Measurements from ENCODE around the gene LAD1.

The LAD1 gene

DNA sequence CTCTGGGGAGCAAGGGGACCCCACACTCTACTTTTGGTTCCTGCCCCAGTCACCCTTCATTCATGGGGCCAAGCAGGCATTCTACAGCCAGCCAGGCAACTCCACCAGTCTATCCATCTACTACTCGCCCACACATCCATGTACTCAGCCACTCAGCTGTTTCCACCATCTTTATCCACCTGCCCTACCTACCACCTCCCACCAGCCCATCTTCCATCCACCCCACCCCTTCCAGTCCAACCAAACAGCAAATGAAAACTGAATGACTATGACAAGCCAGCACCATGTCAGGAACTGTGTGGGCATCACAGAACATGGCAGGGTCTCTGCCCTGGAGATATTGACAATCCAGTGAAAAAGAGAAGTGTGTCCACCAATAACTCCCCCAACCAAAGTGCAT is 7.9 kb downstream of the LAD1 start:
- DNase-seq: no peak

DNA sequence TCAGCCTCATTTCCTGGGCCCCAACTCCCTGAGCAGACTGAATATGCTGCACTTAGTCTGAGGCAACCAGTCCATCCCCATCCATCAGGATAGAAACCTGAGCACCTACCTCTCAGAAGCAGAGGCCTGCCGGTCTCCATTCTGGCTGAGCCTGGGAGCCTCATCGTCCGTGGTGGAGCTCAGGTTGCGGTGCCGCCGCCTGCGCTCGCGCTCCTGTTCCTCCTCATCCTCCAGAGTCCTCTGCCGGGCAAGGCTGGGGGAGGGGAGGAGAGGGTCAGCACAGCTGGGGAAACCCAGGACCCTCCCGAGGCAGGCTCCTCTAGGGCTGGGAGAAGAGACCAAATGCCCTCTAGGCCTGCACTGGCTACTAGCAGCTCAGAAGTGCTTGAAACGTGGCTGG is 10.1 kb downstream of the LAD1 start:
- no peak for DNase-seq

GRCh38 chr1:201386208-201386607 is 12.9 kb downstream of the LAD1 start:
- no peak for DNase-seq

- DNase-seq: peak; percentile 40
Observed at GRCh38 chr1:201385299-201385891, 13.7 kb downstream of the LAD1 start.

DNA sequence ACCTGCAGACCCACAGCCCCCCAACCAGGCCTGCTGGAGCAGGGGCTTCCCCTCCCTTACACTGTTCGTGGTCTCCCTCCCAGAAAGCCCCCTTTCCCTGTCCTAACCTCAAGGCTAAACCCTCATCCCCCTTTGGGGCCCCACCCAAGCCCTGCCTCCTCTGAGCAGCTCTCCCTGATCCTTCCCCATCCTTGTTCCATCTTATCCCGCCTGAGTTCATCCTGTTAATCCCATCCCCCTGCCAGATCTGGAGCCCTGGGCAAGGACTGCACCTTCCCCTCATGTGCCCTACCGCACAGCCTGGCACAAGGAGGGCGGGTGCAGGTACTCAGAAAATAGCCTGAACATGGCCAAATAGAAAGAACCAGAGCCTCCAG is 14.7 kb downstream of the LAD1 start:
- no peak for DNase-seq

- DNase-seq: no peak
Observed at GRCh38 chr1:201383647-201384405, 15.3 kb downstream of the LAD1 start.

DNA sequence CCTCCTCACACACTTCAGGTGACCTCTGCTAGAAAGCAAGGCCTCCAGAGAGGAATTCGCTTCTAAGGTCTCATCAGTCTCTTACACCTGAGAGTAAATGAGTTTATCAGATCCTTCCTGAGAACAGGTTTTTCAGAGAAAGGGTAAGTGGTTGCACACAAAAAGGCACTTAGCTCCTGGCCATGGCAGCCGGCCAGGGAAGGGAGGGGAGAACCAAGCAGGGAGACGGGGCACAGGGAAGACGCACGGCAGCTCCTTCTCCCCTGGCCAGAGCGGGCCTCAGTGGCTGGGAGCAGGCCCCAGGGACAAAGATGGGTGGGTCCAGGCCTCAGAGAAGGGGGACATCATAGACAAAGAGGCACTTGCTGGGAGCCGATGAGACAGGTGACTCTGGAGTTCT is 18.0 kb downstream of the LAD1 start:
- DNase-seq: no peak

DNA sequence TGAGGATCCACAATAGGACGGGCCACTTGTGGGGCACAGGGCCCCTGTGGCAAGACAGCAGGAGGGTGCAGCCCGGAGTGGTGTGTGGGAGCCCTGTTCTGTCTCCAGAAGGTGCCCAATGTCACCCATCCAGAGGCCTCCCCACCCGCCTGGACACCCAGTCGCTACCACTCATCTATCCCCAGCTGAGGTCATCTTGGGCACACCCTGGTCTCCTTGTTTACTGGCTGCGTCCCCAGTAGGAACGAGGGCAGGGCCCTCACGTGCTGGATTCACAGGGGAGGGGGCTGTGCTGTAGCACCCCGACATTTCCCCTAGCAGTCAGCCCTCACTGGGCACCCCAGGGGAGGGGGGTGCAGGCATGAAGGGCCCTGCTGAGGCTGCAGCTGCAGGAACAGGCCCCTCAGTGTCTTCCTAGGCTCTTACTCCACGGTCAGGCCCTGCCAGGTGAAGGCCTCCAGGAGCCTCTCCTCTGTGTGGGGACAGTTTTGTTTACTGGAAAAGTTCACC is 19.3 kb downstream of the LAD1 start:
- DNase-seq: no peak

DNA sequence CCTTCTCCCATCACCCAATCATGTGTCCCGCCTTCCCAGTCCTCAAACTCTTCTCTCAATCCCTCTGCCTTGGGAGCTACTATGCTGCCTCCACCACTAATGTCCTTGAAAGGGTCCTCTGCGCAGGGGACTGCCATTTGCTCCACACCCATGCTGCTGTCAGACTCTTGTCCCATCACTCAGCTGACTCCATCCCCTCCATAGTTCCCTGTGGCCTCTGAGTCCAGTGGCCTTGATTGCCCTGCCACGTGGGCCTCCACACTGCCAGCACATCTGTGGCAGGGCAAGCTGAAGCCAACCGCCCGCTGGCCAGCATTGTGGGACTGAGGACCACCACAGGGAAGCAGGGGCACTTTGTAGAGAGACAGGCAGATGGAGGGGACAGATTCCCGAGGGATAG is 20.3 kb downstream of the LAD1 start:
- no peak for DNase-seq

DNA sequence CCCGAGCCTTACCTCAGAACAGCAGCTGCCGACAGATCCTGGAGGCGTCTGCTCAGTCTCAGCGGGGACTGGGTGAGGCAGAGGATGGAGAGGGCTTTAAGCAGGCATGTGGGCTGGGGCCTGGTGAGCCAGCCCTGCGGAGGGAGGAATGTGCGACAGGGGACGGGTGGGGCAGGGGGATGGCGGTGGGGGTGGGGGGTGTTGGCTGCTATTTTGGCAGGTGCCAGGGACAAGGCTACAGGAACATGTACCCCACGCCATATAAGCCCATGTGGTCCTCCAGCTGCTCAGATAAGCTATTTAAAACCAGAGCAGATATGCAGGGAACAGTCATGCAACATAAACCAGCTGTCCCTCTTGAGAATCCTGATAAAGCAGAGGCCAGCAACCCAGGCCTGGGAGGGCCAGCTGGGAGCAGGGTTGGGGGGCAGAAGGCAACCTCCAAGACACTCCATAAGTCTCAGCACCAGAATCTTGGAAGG is 21.5 kb downstream of the LAD1 start, which contains the start of gene TNNT2:
Gene TNNT2, minus strand, starts transcription at position 70 of the 482 bp plus-strand sequence. CDS start 4,426 bp downstream, outside the sequence.
- no peak for DNase-seq

GRCh38 chr1:201376464-201377374 is 22.4 kb downstream of the LAD1 start:
- no peak for DNase-seq

DNA sequence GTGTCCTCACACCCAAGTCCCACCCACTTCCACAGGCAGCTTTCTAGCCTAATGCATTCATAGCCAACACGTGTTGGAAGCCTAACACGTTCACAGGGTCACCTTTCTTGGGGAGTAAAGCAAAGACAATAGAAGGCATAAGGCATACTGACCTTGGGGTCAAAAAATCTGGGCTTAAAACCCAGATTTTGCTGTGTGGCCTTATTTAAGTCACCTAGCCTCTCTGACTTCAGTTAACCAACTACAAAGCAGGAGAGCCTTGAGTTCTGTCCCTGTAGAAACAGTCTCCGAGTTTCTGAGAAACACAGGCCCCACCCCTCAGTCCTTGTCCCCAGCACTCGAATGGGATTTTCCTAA is 23.0 kb downstream of the LAD1 start:
- DNase-seq: no peak

DNA sequence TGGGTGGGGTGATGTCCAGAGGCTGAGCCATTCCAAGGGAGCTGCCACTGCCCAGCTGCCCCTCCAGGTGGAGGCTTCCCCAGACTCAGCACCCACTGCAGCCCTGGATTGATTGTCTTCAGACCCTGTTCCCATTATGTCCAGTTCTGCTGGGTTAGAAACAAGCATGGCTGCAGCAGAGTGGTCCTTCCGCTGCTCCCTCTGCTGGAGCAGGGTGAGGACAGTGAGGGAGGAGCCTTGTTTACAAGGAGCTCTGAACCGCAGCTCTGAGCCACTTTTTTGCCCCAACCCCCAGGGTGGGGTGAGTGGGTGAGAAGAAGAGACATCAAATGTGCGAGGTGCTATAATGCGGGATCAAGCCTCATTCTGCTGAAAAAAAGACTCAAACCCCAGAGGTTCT is 24.0 kb downstream of the LAD1 start:
- no peak for DNase-seq

GRCh38 chr1:201374364-201374763 is 24.8 kb downstream of the LAD1 start:
- DNase-seq: no peak

DNA sequence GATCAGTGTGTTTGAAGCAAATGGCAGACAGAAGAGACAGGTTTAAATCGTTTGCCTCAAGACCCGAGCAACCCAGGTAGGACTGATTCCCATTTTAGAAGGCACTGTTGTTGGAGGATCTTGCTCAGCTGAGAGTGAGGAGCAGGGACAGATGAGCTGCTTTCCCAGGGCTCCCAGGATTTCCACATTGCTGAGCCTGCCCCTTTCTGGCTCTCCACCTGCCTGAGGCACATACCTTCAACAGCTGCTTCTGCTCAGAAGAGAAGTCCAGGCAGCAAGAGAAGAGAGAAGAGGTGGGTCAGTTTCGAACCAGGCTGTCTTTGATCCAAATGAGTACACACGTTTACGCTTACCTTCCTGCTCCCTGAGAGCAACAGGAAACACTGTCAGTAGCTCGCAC is 27.3 kb downstream of the LAD1 start:
- DNase-seq: no peak

- DNase-seq: no peak
Observed at GRCh38 chr1:201371276-201371675, 27.8 kb downstream of the LAD1 start.

- no peak for DNase-seq
Observed at GRCh38 chr1:201370500-201370899, 28.6 kb downstream of the LAD1 start.

DNA sequence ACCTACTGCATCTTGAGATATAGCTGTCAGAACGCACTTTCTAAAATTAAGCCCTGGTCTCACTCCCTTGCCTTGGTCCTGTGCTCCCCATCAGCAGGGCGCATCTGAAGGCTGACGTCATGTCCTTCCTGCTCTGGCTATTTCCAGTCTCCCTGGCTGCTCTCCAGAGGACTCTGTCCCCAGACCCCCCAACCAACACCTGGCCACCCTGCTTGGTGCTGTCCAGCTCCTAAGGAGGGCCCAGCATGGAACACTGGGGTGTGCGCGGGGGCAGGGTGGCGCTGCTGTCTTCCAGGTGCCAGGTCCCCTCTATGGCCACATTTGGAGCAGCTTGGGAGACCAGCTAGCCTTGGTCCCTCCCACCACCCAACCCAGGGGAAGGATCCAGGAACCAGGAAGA is 29.9 kb downstream of the LAD1 start:
- no peak for DNase-seq

DNA sequence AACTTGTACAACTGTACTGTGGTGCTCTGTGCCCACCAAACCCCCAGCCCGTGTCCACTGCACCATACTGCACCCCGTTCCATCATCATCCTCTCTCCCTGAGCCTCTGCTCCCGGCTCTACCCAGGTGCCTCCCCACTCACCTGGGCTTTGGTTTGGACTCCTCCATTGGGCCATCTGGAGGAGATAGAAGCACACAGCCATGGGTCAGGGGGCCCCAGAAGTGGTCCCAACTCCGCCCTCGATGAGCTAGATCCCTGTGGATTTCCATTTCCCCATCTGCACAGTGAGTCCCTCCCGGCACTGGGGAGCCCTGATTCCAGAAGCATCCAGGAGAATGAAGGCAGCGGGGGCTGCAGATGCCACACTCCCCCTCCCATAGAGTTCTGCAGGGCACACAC is 32.4 kb downstream of the LAD1 start:
- DNase-seq: no peak

DNA sequence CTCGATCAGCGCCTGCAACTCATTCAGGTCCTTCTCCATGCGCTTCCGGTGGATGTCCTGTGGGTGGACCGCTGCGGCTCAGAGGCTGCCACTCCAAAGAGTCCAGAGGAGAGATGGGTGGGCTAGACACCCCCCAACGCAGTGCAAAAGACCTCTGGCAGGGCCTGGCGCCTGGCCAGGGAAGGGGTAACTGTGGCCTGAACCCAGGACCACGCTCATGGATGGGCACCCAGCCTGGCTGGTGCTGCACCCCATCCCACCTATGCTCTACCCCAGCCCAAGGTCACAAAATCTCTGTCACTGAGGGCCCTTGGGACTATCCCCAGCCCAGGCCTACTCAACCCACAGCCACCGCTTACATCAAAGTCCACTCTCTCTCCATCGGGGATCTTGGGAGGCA is 33.9 kb downstream of the LAD1 start:
- no peak for DNase-seq

DNA sequence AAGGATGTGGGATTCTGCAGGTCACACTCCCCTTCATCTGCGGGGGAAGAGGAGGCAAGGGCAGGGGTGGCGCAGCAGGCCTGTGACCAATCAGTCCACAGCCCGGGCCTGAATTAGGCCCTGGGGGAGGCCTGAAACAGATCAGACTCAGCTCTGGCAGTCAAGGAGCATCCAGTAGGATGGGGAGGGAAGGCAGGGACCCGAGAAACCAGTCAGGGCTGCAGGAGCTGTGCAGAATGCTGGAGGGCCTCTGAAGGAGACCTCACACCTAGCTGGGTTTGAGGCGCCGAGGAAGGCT is 34.4 kb downstream of the LAD1 start:
- no peak for DNase-seq

DNA sequence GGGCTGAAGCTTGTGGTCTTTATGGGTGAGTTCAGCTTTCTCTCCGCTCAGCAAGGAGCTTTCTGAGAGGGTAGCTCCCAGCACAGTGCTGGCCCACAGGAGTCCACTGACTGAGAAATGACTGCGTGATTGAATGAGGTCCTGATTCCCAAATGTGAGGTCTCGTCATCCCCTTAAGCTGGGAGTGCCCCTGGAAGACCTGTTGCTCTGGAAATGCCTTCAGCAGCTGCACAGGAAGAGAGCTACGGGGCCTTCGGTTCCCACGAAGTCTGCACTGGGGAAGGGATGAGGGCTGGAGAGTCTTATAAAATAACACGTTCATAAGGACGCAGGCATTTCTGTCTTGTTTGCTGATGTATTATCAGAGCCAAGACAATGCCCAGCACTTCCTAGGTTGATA is 35.7 kb downstream of the LAD1 start:
- no peak for DNase-seq

- DNase-seq: no peak
Observed at GRCh38 chr1:201362906-201363305, 36.2 kb downstream of the LAD1 start.
